SK-N-SH (cell line): ENCODE data around the gene CUBN.

Source experiments
- CTCF ChIP-seq: fragments of 200-600 bp; sonication (generic); IDR thresholded peaks from 2 replicates; pipeline ENCODE4 v1.6.1; 2017; ENCODE audit warnings: antibody characterized with exemption, mild to moderate bottlenecking, moderate library complexity
- EZH2phosphoT487 ChIP-seq: fragments of 200-600 bp; sonication (generic); IDR thresholded peaks from 2 replicates; pipeline ENCODE4 v1.6.1; 2017; ENCODE audit warnings: low read depth, mixed run types, mild to moderate bottlenecking, antibody characterized with exemption, moderate library complexity, borderline replicate concordance
- FOXM1 ChIP-seq: IDR thresholded peaks from 2 replicates; pipeline ENCODE4 v1.4.0; 2012; ENCODE audit warnings: low read depth, mild to moderate bottlenecking
- GABPA ChIP-seq: IDR thresholded peaks from 2 replicates; pipeline ENCODE4 v1.4.0; 2012; ENCODE audit warnings: low read depth, mild to moderate bottlenecking
- MXI1 ChIP-seq: IDR thresholded peaks from 2 replicates; pipeline ENCODE4 v1.6.1; 2012; ENCODE audit warnings: mild to moderate bottlenecking, low read depth, low read length, improper control_type of control experiment
- RAD21 ChIP-seq: IDR thresholded peaks from 2 replicates; pipeline ENCODE4 v1.6.1; 2012; ENCODE audit warnings: mild to moderate bottlenecking, low read length
- REST ChIP-seq: IDR thresholded peaks from 2 replicates; pipeline ENCODE4 v1.6.1; 2012; ENCODE audit warnings: mild to moderate bottlenecking, low read depth, low read length, moderate library complexity
- RXRA ChIP-seq: IDR thresholded peaks from 2 replicates; pipeline ENCODE4 v1.4.0; 2012; ENCODE audit warnings: low read depth, mild to moderate bottlenecking, borderline replicate concordance
- TAF1 ChIP-seq: IDR thresholded peaks from 2 replicates; pipeline ENCODE4 v1.6.1; 2012; ENCODE audit warnings: low read depth, mild to moderate bottlenecking, low read length, moderate library complexity, borderline replicate concordance
- USF1 ChIP-seq: IDR thresholded peaks from 2 replicates; pipeline ENCODE4 v1.4.0; 2012; ENCODE audit warnings: low read depth, borderline replicate concordance
- ZBTB33 ChIP-seq: IDR thresholded peaks from 2 replicates; pipeline ENCODE4 v1.4.0; 2012; ENCODE audit warnings: low read depth, borderline replicate concordance

GRCh38 chr10:17068953-17069352 is 60.7 kb downstream of the CUBN start:
- TF ChIP-seq GABPA (no peak), RXRA (no peak), EZH2phosphoT487 (no peak), FOXM1 (no peak), CTCF (no peak), REST (no peak), MXI1 (no peak), TAF1 (no peak), RAD21 (no peak), ZBTB33 (no peak), USF1 (no peak)
